ENCODE results near the gene DTWD2. TPM values are rescaled to one million over a fixed set of nuclear protein-coding genes. Genes with fewer than 3 reads are reported as not detected.
"Not testable (repeated sequence)": the region's sequence is repeated elsewhere in the genome, so short reads cannot be mapped to it uniquely, and the experiment has no call there.

Gene DTWD2
- total RNA-seq, 4 donors from 2014 or later = 1.5 to 42.1 (median 15.9) TPM

DNA sequence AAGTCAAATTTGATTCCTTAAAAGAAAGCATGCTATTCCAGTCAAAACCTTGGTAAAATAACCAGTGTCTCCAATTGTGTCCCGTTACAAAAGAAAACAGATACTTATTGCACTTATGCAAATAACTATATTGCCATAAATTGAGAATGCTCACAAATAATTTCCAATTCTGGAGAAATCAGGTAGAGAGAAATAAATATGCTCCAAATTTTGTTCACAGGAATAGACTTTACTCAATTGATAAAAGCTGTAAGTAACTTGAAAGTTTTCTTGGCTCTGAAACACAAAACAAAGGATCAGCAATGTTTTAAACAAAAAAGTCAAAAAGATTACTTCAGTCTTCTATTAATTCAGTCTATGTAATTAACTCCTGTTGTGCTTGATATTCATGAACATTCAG, 7.8 kb upstream of the DTWD2 start:
- intact Hi-C loops (cut with DNase I; ENCODE audit: low total_unique reads) = no loop called here

DNA sequence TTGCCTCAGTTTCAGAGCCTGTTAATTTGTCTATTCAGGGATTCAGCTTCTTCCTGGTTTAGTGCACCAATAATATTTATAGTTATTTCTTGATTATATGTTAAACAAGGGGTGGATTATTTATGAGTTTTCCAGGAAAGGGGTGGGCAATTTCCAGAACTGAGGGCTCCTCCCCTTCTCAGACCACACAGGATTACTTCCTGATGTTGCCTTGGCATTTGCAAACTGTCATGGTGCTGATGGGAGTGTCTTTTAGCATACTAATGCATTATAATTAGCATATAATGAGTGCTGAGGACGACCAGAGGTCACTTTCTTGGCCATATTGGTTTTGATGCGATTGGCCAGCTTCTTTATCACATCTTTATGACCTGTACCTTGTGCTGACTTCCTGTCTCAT, 6.2 kb upstream of the DTWD2 start:
- H3K27me3 ChIP-seq = no peaks in the 10 kb centered on the region
- H3K4me1 ChIP-seq = no peaks in the 10 kb centered on the region
- no peak overlapping the region for H3K27ac ChIP-seq
- no peaks in the 10 kb centered on the region for H3K36me3 ChIP-seq
- no peak overlapping the region for H3K4me3 ChIP-seq
- H3K9me3 ChIP-seq = no peaks in the 10 kb centered on the region
- intact Hi-C loops (cut with DNase I; ENCODE audit: low total_unique reads) = no loop called here
- DNase-seq = no peak
- TF ChIP-seq, protein P1, sequence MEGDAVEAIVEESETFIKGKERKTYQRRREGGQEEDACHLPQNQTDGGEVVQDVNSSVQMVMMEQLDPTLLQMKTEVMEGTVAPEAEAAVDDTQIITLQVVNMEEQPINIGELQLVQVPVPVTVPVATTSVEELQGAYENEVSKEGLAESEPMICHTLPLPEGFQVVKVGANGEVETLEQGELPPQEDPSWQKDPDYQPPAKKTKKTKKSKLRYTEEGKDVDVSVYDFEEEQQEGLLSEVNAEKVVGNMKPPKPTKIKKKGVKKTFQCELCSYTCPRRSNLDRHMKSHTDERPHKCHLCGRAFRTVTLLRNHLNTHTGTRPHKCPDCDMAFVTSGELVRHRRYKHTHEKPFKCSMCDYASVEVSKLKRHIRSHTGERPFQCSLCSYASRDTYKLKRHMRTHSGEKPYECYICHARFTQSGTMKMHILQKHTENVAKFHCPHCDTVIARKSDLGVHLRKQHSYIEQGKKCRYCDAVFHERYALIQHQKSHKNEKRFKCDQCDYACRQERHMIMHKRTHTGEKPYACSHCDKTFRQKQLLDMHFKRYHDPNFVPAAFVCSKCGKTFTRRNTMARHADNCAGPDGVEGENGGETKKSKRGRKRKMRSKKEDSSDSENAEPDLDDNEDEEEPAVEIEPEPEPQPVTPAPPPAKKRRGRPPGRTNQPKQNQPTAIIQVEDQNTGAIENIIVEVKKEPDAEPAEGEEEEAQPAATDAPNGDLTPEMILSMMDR (IDR thresholded peaks at IDR 0.05) = no peak
- TF ChIP-seq POLR2A (IDR thresholded peaks at IDR 0.05) = no peak

More for the DNA sequence above, 7.8 kb upstream of the DTWD2 start:
- no peak for TF ChIP-seq POLR2A (IDR thresholded peaks at IDR 0.05)
- TF ChIP-seq, protein P1 (IDR thresholded peaks at IDR 0.05) = no peak
- Histone ChIP-seq H3K9me3 (no peaks in the 10 kb centered on the region), H3K27ac (no peak overlapping the region), H3K4me3 (no peak overlapping the region), H3K36me3 (no peaks in the 10 kb centered on the region), H3K27me3 (no peaks in the 10 kb centered on the region), H3K4me1 (no peaks in the 10 kb centered on the region)
- no peak for DNase-seq

DNA sequence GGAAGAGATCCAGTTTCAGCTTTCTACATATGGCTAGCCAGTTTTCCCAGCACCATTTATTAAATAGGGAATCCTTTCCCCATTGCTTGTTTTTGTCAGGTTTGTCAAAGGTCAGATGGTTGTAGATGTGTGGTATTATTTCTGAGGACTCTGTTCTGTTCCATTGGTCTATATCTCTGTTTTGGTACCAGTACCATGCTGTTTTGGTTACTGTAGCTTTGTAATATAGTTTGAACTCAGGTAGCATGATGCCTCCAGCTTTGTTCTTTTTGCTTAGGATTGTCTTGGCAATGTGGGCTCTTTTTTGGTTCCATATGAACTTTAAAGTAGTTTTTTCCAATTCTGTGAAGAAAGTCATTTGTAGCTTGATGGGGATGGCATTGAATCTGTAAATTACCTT, 4.8 kb upstream of the DTWD2 start:
- H3K27me3 ChIP-seq; H3K4me3 ChIP-seq; DNase-seq; H3K27ac ChIP-seq; intact Hi-C loops (cut with DNase I; ENCODE audit: low total_unique reads); H3K9me3 ChIP-seq; H3K4me1 ChIP-seq; H3K36me3 ChIP-seq: not testable (repeated sequence)

DNA sequence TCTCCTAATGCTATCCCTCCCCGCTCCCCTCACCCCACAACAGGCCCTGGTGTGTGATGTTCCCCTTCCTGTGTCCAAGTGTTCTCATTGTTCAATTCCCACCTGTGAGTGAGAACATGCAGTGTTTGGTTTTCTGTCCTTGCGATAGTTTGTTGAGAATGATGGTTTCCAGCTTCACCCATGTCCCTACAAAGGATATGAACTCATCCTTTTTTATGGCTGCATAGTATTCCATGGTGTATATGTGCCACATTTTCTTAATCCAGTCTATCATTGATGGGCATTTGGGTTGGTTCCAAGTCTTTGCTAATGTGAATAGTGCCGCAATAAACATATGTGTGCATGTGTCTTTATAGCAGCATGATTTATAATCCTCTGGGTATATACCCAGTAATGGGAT, 3.7 kb upstream of the DTWD2 start:
- DNase-seq; H3K9me3 ChIP-seq; H3K27me3 ChIP-seq; H3K27ac ChIP-seq; H3K36me3 ChIP-seq; intact Hi-C loops (cut with DNase I; ENCODE audit: low total_unique reads); H3K4me1 ChIP-seq; H3K4me3 ChIP-seq: not testable (repeated sequence)

- Histone ChIP-seq H3K4me3 (no peak overlapping the region), H3K36me3 (no peaks in the 10 kb centered on the region), H3K4me1 (no peaks in the 10 kb centered on the region), H3K27me3 (no peaks in the 10 kb centered on the region), H3K27ac (no peak overlapping the region), H3K9me3 (no peaks in the 10 kb centered on the region)
- no peak for DNase-seq
- no peak for TF ChIP-seq POLR2A (IDR thresholded peaks at IDR 0.05)
- TF ChIP-seq, protein P1 (IDR thresholded peaks at IDR 0.05) = no peak
- intact Hi-C loops (cut with DNase I; ENCODE audit: low total_unique reads) = no loop called here
These were observed 2.2 kb upstream of the DTWD2 start for GRCh38 chr5:118990582-118990981.

DNA sequence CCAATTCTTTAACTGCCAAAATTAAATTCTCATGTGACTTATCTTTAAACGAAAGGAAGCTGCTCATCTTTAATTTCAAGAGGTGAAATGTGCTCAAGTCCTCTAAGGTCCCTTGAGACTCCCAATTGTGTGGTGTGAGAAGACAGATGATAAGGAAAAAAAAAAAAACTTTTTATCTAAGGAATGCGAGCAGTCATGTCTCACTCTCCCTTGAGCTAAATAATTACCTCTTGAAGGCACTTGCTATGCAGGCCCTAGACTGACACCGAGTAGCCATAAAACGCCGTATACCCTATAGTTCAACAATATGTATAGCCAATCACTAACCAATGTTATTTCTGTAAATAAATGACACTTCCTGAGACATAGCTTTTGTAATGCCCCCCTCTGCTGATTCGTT, 1.5 kb upstream of the DTWD2 start:
- Histone ChIP-seq H3K9me3 (no peaks in the 10 kb centered on the region), H3K4me3 (no peak overlapping the region), H3K4me1 (no peaks in the 10 kb centered on the region), H3K27me3 (no peaks in the 10 kb centered on the region), H3K36me3 (no peaks in the 10 kb centered on the region), H3K27ac (no peak overlapping the region)
- TF ChIP-seq, protein P1 (IDR thresholded peaks at IDR 0.05) = no peak
- TF ChIP-seq POLR2A (IDR thresholded peaks at IDR 0.05) = no peak
- intact Hi-C loops (cut with DNase I; ENCODE audit: low total_unique reads) = loop anchor here (5.0 to 10.0 kb wide), 2 partner anchors 77 to 425 kb away; no protein-coding TSS in a partner anchor
- DNase-seq = no peak

Measured in uterus (tissue), 4 donors.